PC-9 (cell line): ENCODE results near the gene ARID5A.

ENCODE experiments used
- CTCF ChIP-seq: fragments of 200-600 bp; sonication (generic); conservative IDR thresholded peaks from 2 replicates; pipeline ENCODE4 v1.6.1; 2017; ENCODE audit warnings: mixed run types, antibody characterized with exemption, mild to moderate bottlenecking, moderate library complexity
- EZH2 ChIP-seq: fragments of 200-600 bp; sonication (generic); IDR thresholded peaks from 2 replicates; pipeline ENCODE4 v1.8.0; 2017; ENCODE audit warnings: antibody characterized with exemption, low read depth

- TF ChIP-seq CTCF (no peak), EZH2 (no peak)
Measured at GRCh38 chr2:96526101-96526591, 10.4 kb upstream of the ARID5A start.
